GM12892 (cell line): ENCODE results near the gene PADI3.

Experiments
- POLR2A ChIP-seq: IDR thresholded peaks from 2 replicates; pipeline ENCODE4 v1.6.1; 2011; ENCODE audit warnings: low read depth, low read length, control low read depth
- POLR2AphosphoS5 ChIP-seq: IDR thresholded peaks from 2 replicates; pipeline ENCODE4 v1.6.1; 2011; ENCODE audit warnings: low read depth, low read length, control low read depth
- TAF1 ChIP-seq: IDR thresholded peaks from 2 replicates; pipeline ENCODE4 v1.6.1; 2011; ENCODE audit warnings: low read depth, mild to moderate bottlenecking, control low read depth, low read length, borderline replicate concordance

GRCh38 chr1:17208546-17208945 is 40.4 kb upstream of the PADI3 start:
- TF ChIP-seq POLR2A (no peak), POLR2AphosphoS5 (no peak), TAF1 (no peak)
